OCI-LY1 (cell line): ENCODE results near the gene CAMTA1.

Experiments
- EZH2 ChIP-seq: fragments of 200-600 bp; sonication (generic), shearing (Covaris generic); IDR thresholded peaks from 2 replicates; pipeline ENCODE4 v1.8.0; 2017; ENCODE audit warnings: borderline replicate concordance, mixed run types, mild to moderate bottlenecking, antibody characterized with exemption, low read length, moderate library complexity, mixed read lengths
- TF ChIP-seq, protein P1 (sequence below): fragments of 200-600 bp; sonication (generic), shearing (Covaris generic); IDR thresholded peaks from 2 replicates; pipeline ENCODE4 v1.5.1; 2017; ENCODE audit warnings: mild to moderate bottlenecking, antibody characterized with exemption, low read length, moderate library complexity, mixed read lengths

DNA sequence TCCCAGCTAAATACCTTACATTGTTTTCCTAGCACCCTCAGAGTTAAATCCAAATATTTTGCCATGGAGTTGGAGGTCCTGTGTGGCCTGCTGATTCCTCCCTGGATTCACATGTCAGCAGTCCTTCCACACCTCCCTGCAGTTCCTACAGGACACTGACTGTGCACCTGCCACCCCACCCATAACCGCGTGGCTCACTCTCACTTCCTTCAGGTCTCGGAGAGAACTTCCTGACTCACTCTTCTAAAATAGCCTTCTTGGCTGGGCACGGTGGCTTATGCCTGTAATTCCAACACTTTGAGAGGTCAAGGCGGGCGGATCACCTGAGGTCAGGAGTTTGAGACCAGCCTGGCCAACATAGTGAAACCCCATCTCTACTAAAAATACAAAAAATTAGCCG lies 8.4 kb upstream of the CAMTA1 start:
- TF ChIP-seq, protein P1, sequence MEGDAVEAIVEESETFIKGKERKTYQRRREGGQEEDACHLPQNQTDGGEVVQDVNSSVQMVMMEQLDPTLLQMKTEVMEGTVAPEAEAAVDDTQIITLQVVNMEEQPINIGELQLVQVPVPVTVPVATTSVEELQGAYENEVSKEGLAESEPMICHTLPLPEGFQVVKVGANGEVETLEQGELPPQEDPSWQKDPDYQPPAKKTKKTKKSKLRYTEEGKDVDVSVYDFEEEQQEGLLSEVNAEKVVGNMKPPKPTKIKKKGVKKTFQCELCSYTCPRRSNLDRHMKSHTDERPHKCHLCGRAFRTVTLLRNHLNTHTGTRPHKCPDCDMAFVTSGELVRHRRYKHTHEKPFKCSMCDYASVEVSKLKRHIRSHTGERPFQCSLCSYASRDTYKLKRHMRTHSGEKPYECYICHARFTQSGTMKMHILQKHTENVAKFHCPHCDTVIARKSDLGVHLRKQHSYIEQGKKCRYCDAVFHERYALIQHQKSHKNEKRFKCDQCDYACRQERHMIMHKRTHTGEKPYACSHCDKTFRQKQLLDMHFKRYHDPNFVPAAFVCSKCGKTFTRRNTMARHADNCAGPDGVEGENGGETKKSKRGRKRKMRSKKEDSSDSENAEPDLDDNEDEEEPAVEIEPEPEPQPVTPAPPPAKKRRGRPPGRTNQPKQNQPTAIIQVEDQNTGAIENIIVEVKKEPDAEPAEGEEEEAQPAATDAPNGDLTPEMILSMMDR, result no peak
- no peak for TF ChIP-seq EZH2
